Measurements from ENCODE around the gene IL17REL. TPM values are rescaled to one million over a fixed set of nuclear protein-coding genes. Genes with fewer than 3 reads are reported as not detected.

IL17REL gene
- total RNA-seq (2021) = 0.23 to 0.34 TPM (median 0.24 TPM) in 3 replicates
- Bru-seq, nascent RNA = percentile 5 among the genes with signal in this experiment
- long read RNA-seq, experiment 1 = 0 reads
- long read RNA-seq, experiment 2 = 0 reads
- long read RNA-seq, experiment 3 = 0 reads

- no peak within 1 kb of the TSS for H3K27ac Mint-ChIP-seq
- ATAC-seq = no peak
- peak within 1 kb of the TSS; percentile 65 for H3K4me3 Mint-ChIP-seq
- H3K27me3 Mint-ChIP-seq (ENCODE audit: low read depth) = peaks cover 52% of the 10 kb centered on the region
- no peak for DNase-seq (ENCODE audit: low spot score)
- no peaks in the 10 kb centered on the region for H3K36me3 Mint-ChIP-seq
- H3K4me1 Mint-ChIP-seq = peaks cover 16% of the 10 kb centered on the region
- POLR2A ChIA-PET = interaction anchor here (1.1 kb wide), 1 partner anchor 174 kb away, joined by 3 read pairs; no protein-coding TSS in a partner anchor
- no peaks in the 10 kb centered on the region for H3K9me3 Mint-ChIP-seq
- CTCF ChIA-PET = interaction anchor here (1.1 to 4.1 kb wide), 4 partner anchors 18 to 47 kb away, joined by 4 to 25 read pairs (median 10); no protein-coding TSS in a partner anchor
- TF ChIP-seq NFATC4 (CRISPR knock-in tag; IDR thresholded peaks at IDR 0.05) = no peak
- no peak for TF ChIP-seq NFYB (CRISPR knock-in tag; conservative IDR thresholded peaks at IDR 0.05; ENCODE audit: low read depth)
- TF ChIP-seq ZNF232 (CRISPR knock-in tag; IDR thresholded peaks at IDR 0.05) = no peak
- TF ChIP-seq MXD4 (CRISPR knock-in tag; IDR thresholded peaks at IDR 0.05; ENCODE audit: borderline replicate concordance) = no peak
- no peak for TF ChIP-seq E2F5 (CRISPR knock-in tag; IDR thresholded peaks at IDR 0.05)
- TF ChIP-seq, protein P1, sequence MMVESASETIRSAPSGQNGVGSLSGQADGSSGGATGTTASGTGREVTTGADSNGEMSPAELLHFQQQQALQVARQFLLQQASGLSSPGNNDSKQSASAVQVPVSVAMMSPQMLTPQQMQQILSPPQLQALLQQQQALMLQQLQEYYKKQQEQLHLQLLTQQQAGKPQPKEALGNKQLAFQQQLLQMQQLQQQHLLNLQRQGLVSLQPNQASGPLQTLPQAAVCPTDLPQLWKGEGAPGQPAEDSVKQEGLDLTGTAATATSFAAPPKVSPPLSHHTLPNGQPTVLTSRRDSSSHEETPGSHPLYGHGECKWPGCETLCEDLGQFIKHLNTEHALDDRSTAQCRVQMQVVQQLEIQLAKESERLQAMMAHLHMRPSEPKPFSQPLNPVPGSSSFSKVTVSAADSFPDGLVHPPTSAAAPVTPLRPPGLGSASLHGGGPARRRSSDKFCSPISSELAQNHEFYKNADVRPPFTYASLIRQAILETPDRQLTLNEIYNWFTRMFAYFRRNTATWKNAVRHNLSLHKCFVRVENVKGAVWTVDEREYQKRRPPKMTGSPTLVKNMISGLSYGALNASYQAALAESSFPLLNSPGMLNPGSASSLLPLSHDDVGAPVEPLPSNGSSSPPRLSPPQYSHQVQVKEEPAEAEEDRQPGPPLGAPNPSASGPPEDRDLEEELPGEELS (CRISPR knock-in tag; IDR thresholded peaks at IDR 0.05) = no peak
- no peak for TF ChIP-seq JAZF1 (CRISPR knock-in tag; IDR thresholded peaks at IDR 0.05)
- no peak for TF ChIP-seq CTCF (IDR thresholded peaks at IDR 0.05)
Observed at GRCh38 chr22:50012211-50013181, at the start of gene IL17REL. Gene IL17REL, minus strand, starts transcription at chr22:50012765. Its CDS starts 119 bp downstream, at chr22:50012646.

GRCh38 chr22:50061824-50062355 lies 49.3 kb upstream of the IL17REL start:
- CTCF ChIA-PET = interaction anchor here (1.0 kb wide), 1 partner anchor 32 kb away, joined by 3 read pairs; no protein-coding TSS in a partner anchor
- DNase-seq (ENCODE audit: low spot score) (no peak), ATAC-seq (no peak)
- H3K4me3 Mint-ChIP-seq = no peak overlapping the region
- H3K4me1 Mint-ChIP-seq = peaks cover 12% of the 10 kb centered on the region
- peaks cover 17% of the 10 kb centered on the region for H3K27me3 Mint-ChIP-seq (ENCODE audit: low read depth)
- no peak overlapping the region for H3K27ac Mint-ChIP-seq
- H3K36me3 Mint-ChIP-seq = no peaks in the 10 kb centered on the region
- POLR2A ChIA-PET = no interaction called here
- no peaks in the 10 kb centered on the region for H3K9me3 Mint-ChIP-seq
- TF ChIP-seq GABPB1 (CRISPR knock-in tag; IDR thresholded peaks at IDR 0.05) (no peak), TCF7 (CRISPR knock-in tag; IDR thresholded peaks at IDR 0.05; ENCODE audit: low read depth) (no peak), NFATC4 (CRISPR knock-in tag; IDR thresholded peaks at IDR 0.05) (no peak), ZNF671 (CRISPR knock-in tag; IDR thresholded peaks at IDR 0.05) (no peak)
- TF ChIP-seq, protein P2, sequence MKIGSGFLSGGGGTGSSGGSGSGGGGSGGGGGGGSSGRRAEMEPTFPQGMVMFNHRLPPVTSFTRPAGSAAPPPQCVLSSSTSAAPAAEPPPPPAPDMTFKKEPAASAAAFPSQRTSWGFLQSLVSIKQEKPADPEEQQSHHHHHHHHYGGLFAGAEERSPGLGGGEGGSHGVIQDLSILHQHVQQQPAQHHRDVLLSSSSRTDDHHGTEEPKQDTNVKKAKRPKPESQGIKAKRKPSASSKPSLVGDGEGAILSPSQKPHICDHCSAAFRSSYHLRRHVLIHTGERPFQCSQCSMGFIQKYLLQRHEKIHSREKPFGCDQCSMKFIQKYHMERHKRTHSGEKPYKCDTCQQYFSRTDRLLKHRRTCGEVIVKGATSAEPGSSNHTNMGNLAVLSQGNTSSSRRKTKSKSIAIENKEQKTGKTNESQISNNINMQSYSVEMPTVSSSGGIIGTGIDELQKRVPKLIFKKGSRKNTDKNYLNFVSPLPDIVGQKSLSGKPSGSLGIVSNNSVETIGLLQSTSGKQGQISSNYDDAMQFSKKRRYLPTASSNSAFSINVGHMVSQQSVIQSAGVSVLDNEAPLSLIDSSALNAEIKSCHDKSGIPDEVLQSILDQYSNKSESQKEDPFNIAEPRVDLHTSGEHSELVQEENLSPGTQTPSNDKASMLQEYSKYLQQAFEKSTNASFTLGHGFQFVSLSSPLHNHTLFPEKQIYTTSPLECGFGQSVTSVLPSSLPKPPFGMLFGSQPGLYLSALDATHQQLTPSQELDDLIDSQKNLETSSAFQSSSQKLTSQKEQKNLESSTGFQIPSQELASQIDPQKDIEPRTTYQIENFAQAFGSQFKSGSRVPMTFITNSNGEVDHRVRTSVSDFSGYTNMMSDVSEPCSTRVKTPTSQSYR (CRISPR knock-in tag; IDR thresholded peaks at IDR 0.05) = no peak
- TF ChIP-seq, protein P3, sequence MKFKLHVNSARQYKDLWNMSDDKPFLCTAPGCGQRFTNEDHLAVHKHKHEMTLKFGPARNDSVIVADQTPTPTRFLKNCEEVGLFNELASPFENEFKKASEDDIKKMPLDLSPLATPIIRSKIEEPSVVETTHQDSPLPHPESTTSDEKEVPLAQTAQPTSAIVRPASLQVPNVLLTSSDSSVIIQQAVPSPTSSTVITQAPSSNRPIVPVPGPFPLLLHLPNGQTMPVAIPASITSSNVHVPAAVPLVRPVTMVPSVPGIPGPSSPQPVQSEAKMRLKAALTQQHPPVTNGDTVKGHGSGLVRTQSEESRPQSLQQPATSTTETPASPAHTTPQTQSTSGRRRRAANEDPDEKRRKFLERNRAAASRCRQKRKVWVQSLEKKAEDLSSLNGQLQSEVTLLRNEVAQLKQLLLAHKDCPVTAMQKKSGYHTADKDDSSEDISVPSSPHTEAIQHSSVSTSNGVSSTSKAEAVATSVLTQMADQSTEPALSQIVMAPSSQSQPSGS (CRISPR knock-in tag; IDR thresholded peaks at IDR 0.05; ENCODE audit: borderline replicate concordance, low read depth) = no peak

Measured in WTC11 (cell line).